ENCODE data around the gene TEK.

Gene TEK

DNA sequence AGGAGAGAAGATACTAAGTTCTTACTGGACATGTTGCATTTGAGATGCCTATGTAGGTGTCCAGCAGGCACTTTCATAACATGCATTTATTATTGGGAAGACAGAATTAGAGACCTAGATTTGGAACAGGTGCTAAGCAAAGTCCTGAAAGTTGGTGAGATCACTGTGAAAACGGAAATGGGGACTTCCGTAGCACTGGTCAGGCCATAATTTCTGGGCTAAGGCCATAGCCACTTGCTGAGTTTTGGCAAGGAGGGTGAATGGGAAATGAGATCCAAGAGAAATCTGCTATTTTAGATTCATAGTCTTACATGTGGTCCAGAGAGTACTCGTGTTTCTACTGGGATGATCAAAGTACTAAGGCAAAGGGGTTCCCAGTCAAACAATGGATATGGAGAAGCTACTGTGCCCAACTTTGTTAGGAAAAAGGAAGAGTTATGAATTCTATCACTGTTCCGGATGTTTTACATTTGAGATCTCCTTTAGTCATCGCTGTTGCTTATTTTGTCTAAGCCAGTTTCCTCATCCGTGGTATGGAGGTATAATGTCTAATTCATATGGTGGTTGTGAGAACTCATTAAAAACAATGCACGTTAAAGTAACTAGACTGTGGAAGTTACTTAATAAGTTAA is 33.4 kb downstream of the TEK start:
- H3K4me3 ChIP-seq (ENCODE audit: low read depth, low read length): no peak overlapping the region
- DNase-seq (ENCODE audit: low read depth): no peak
- TF ChIP-seq, protein P1, sequence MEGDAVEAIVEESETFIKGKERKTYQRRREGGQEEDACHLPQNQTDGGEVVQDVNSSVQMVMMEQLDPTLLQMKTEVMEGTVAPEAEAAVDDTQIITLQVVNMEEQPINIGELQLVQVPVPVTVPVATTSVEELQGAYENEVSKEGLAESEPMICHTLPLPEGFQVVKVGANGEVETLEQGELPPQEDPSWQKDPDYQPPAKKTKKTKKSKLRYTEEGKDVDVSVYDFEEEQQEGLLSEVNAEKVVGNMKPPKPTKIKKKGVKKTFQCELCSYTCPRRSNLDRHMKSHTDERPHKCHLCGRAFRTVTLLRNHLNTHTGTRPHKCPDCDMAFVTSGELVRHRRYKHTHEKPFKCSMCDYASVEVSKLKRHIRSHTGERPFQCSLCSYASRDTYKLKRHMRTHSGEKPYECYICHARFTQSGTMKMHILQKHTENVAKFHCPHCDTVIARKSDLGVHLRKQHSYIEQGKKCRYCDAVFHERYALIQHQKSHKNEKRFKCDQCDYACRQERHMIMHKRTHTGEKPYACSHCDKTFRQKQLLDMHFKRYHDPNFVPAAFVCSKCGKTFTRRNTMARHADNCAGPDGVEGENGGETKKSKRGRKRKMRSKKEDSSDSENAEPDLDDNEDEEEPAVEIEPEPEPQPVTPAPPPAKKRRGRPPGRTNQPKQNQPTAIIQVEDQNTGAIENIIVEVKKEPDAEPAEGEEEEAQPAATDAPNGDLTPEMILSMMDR (IDR thresholded peaks at IDR 0.05; ENCODE audit: control insufficient read depth, extremely low read depth, insufficient read depth): no peak

DNA sequence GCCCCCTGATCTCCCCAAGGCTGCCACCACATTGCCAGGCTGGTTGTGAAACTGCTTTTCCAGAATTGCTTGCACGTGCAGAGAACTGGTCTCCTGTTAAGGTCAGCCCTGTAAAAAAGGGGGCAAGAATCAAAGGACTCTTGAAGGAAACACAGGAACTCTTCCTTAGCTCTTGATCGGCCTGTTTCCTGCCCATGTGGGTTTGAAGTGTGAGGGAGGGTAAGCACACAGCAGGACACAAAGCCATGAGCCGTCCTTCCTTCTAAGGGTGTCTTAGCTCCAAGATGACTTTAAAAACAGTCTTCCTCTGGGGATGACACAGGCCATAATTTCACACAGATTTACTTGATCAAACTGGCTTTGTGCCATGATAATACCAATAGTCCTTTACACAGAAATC is 36.1 kb downstream of the TEK start:
- no peak overlapping the region for H3K4me3 ChIP-seq (ENCODE audit: low read depth, low read length)
- DNase-seq (ENCODE audit: low read depth): no peak
- TF ChIP-seq, protein P1 (IDR thresholded peaks at IDR 0.05; ENCODE audit: control insufficient read depth, extremely low read depth, insufficient read depth): no peak

DNA sequence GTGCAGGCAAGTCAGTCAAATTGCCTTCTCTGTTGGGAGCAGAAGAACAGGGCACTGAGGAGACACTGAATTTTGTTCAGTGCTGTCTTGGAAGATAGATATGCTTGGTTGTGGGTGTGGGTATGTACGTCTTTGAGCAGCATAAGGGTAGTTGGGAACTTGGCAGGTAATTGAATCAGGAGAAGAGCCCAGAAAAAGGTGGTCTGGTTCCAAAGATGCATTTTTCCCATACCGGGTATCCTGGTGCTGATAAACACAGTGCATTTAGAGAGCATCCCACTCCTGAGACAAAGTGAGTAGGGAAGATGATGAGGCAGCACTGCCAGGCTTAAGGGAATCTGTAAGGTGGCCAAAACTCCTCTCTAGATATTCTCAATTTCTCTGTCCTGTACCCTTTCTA is 40.6 kb downstream of the TEK start:
- TF ChIP-seq, protein P1 (IDR thresholded peaks at IDR 0.05; ENCODE audit: control insufficient read depth, extremely low read depth, insufficient read depth): no peak
- DNase-seq (ENCODE audit: low read depth): no peak
- no peak overlapping the region for H3K4me3 ChIP-seq (ENCODE audit: low read depth, low read length)

DNA sequence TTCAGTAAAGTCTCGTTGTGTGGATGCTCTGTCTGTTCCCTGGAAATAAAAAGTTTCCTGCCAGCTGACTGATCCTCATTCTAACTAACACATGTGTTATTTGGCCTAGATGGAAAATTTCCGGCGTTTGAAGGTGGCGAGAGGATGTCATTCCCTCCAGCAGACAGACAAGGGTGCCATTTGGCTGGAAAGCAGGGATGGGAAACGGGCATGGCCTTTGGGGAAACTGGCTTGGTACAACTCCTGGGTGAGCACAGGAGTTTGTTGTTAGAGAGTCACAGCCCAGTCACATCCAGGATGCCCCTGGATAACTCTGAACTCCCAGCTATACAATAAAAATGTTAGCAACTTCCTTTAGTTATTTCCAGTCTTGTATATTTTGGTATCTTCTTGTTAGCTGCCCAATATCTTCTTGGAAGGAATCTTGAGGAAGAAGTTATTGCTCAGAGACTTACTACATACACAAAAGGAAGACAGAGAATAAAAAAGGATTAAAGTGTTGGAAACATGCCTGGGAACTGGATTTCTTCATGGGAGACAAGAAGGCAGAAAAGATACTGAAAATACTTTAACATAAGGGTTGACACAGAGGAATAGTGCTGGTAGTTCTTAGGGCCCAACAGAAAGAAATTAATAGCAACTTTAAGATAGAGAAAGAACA is 41.9 kb downstream of the TEK start:
- H3K4me3 ChIP-seq (ENCODE audit: low read depth, low read length): no peak overlapping the region
- no peak for DNase-seq (ENCODE audit: low read depth)
- TF ChIP-seq, protein P1 (IDR thresholded peaks at IDR 0.05; ENCODE audit: control insufficient read depth, extremely low read depth, insufficient read depth): no peak

DNA sequence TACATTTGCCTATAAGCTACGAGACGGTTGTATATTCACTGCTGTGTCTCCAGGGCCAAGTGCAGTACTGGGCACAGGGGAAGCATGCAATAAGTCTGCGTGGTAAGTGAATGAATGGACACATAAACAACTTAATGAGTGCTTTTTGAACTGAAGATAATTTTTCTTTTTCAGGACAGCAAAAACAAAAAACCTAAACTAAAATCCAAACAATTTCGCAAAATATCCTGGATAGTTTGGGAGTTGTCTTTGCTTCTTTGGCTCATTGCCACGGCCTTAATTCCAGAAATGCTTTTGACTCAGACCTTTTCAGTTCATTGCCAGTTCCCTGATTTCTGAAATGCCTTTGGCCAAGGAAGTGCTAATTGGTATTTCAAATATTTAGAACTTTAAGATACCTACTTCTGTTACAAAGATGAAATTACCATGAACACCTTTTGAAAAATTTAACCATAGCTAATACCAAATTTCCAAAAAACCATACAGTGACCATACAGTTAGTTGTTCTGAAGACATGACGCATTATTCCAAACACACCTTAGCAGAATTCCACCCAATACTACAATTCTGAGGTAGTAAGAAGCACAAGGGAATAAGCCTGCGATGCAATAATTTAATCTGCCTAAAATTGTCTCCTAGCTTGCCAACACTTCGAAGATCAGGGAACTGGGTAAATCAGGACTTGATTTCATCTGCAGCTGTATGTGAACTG is 42.8 kb downstream of the TEK start:
- H3K4me3 ChIP-seq (ENCODE audit: low read depth, low read length): no peak overlapping the region
- TF ChIP-seq, protein P1 (IDR thresholded peaks at IDR 0.05; ENCODE audit: control insufficient read depth, extremely low read depth, insufficient read depth): no peak
- DNase-seq (ENCODE audit: low read depth): no peak

DNA sequence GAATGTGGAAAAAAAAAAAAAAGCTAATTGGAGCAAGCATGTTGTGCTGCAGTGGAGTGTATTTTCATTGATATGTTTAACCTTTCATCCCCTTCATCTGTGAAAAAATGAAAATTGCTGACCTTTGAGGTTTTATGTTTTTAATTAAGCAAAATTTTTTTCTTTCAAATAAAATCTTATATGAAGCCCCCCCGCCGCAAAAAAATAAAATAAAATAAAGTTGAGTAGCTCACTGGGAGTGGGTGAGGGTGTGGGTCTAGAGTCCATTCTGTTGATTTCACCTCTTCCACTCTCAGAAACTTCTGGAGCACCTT is 43.3 kb downstream of the TEK start:
- TF ChIP-seq, protein P1 (IDR thresholded peaks at IDR 0.05; ENCODE audit: control insufficient read depth, extremely low read depth, insufficient read depth): no peak
- no peak overlapping the region for H3K4me3 ChIP-seq (ENCODE audit: low read depth, low read length)
- no peak for DNase-seq (ENCODE audit: low read depth)

Data from LNCaP clone FGC (cell line).